Nasal cavity respiratory epithelium epithelial cell of viscerocranial mucosa (primary cell): ENCODE measurements around the gene KPNA6. TPM values are rescaled to one million over a fixed set of nuclear protein-coding genes. Genes with fewer than 3 reads are reported as not detected.

Source experiments
- total RNA-seq: library from RNA; depleted of rRNA; stranded (reverse); fragments of >200 nt; gene quantifications from 2 replicates; pipeline ENCODE4 v1.2.3, GENCODE V29; 2014

The KPNA6 gene
- 38.3 and 57.2 TPM in 2 replicates for total RNA-seq

GRCh38 chr1:32107742-32108661 is at the start of gene KPNA6:
Gene KPNA6, plus strand, starts transcription at chr1:32108056. Its CDS starts 75 bp downstream, at chr1:32108131.

GRCh38 chr1:32072622-32073298 is 35.1 kb upstream of the KPNA6 start, which contains the start of gene TMEM39B:
Gene TMEM39B, plus strand, starts transcription at chr1:32072939. Its CDS starts 109 bp downstream, at chr1:32073048.

GRCh38 chr1:32179443-32180185 is 71.8 kb downstream of the KPNA6 start, which contains the start of gene TXLNA:
Gene TXLNA, plus strand, starts transcription at chr1:32179675. Its CDS starts 671 bp downstream, at chr1:32180346.

GRCh38 chr1:32200226-32201010 is 92.6 kb downstream of the KPNA6 start, which contains the start of gene CCDC28B:
Gene CCDC28B, plus strand, starts transcription at chr1:32200595. Its CDS starts 1,341 bp downstream, at chr1:32201936.

GRCh38 chr1:32205401-32206370 is 97.8 kb downstream of the KPNA6 start, which contains the start of gene IQCC:
Gene IQCC, plus strand, starts transcription at chr1:32205671. Its CDS starts 11 bp downstream, at chr1:32205682.

GRCh38 chr1:32208891-32209328 is 101.1 kb downstream of the KPNA6 start, which contains the start of gene DCDC2B:
Gene DCDC2B, plus strand, starts transcription at chr1:32209089. Its CDS starts 5 bp downstream, at chr1:32209094.

GRCh38 chr1:32221980-32222755 is 114.3 kb downstream of the KPNA6 start, which contains the start of the genes EIF3I and TMEM234:
Gene EIF3I, plus strand, starts transcription at chr1:32222407. Its CDS starts 35 bp downstream, at chr1:32222442.
Gene TMEM234, minus strand, starts transcription at chr1:32222353. Its CDS starts 31 bp downstream, at chr1:32222322.

Other genes starting within 250 kb of the KPNA6 start
- gene PTP4A2, start 169.7 kb upstream of the KPNA6 start, total RNA-seq: 215 and 275 TPM in 2 replicates
- gene KHDRBS1, start 94.2 kb upstream of the KPNA6 start, total RNA-seq: 36.6 and 62.8 TPM in 2 replicates
- 2.4 and 4.5 TPM in 2 replicates for gene TMEM39B, start 35.1 kb upstream of the KPNA6 start, total RNA-seq
- gene TXLNA, start 71.6 kb downstream of the KPNA6 start, total RNA-seq: 61.2 and 74.8 TPM in 2 replicates
- 2.7 and 3.5 TPM in 2 replicates for gene CCDC28B, start 92.5 kb downstream of the KPNA6 start, total RNA-seq
- gene IQCC, start 97.6 kb downstream of the KPNA6 start, total RNA-seq: 1.9 and 3.1 TPM in 2 replicates
- gene DCDC2B, start 101.0 kb downstream of the KPNA6 start, total RNA-seq: not detected in 2 replicates
- 10.9 and 11.2 TPM in 2 replicates for gene TMEM234, start 114.3 kb downstream of the KPNA6 start, total RNA-seq
- gene EIF3I, start 114.4 kb downstream of the KPNA6 start, total RNA-seq: 235 and 510 TPM in 2 replicates
- 0.34 TPM in 1 of 2 replicates, not detected in the other for gene FAM167B, start 139.2 kb downstream of the KPNA6 start, total RNA-seq
- under 0.01 TPM in 1 of 2 replicates, not detected in the other for gene LCK, start 143.2 kb downstream of the KPNA6 start, total RNA-seq
- gene HDAC1, start 184.0 kb downstream of the KPNA6 start, total RNA-seq: 64.3 and 91.8 TPM in 2 replicates
- gene MARCKSL1, start 228.2 kb downstream of the KPNA6 start, total RNA-seq: 4.4 and 17.9 TPM in 2 replicates